ENCODE results near the gene KCNH5.

The KCNH5 gene

GRCh38 chr14:62673014-62673755 lies 372.1 kb downstream of the KCNH5 start:
- DNase-seq (ENCODE audit: low read depth) = no peak

GRCh38 chr14:62670526-62670925 lies 374.7 kb downstream of the KCNH5 start:
- DNase-seq (ENCODE audit: low read depth) = no peak

- DNase-seq (ENCODE audit: low read depth) = no peak
These were observed 377.8 kb downstream of the KCNH5 start for GRCh38 chr14:62667421-62667914.

GRCh38 chr14:62665286-62665685 lies 380.0 kb downstream of the KCNH5 start:
- DNase-seq (ENCODE audit: low read depth) = no peak

- DNase-seq (ENCODE audit: low read depth) = no peak
These were observed 381.8 kb downstream of the KCNH5 start for GRCh38 chr14:62663456-62663821.

GRCh38 chr14:62662811-62663455 lies 382.3 kb downstream of the KCNH5 start:
- no peak for DNase-seq (ENCODE audit: low read depth)

GRCh38 chr14:62661818-62662217 lies 383.4 kb downstream of the KCNH5 start:
- no peak for DNase-seq (ENCODE audit: low read depth)

- no peak for DNase-seq (ENCODE audit: low read depth)
These were observed 386.6 kb downstream of the KCNH5 start for GRCh38 chr14:62658631-62659030.

GRCh38 chr14:62657376-62657775 lies 387.9 kb downstream of the KCNH5 start:
- no peak for DNase-seq (ENCODE audit: low read depth)

GRCh38 chr14:62655166-62655565 lies 390.1 kb downstream of the KCNH5 start:
- no peak for DNase-seq (ENCODE audit: low read depth)

GRCh38 chr14:62654641-62655040 lies 390.6 kb downstream of the KCNH5 start:
- DNase-seq (ENCODE audit: low read depth) = no peak
